Panc1 (cell line): ENCODE measurements around the gene UPP1. TPM values are rescaled to one million over a fixed set of nuclear protein-coding genes. Genes with fewer than 3 reads are reported as not detected.

Source experiments
- ATAC-seq: fragments of 200-7000 bp; cut with Tn5 transposase; 2 replicates; pipeline ENCODE4 v1.9.1; 2020; ENCODE audit warnings: mild to moderate bottlenecking, moderate library complexity
- BruUV-seq: library from RNA; stranded (reverse); fragments of 400-500 nt; replicated peaks from 2 replicates; lab custom pipeline; 2021; lab: Mats Ljungman, UMichigan
- CTCF ChIA-PET: fragments of 300-600 bp; sonication (Branson Sonifier 250); formaldehyde crosslinking; loops from one replicate; lab custom pipeline; 2022; ENCODE audit warnings: antibody characterized with exemption; lab: Charles Lee
- POLR2A ChIA-PET: fragments of 300-600 bp; sonication (Branson Sonifier 250); formaldehyde crosslinking; loops from one replicate; lab custom pipeline; 2022; ENCODE audit warnings: antibody characterized with exemption; lab: Charles Lee
- DNase-seq: peaks from one replicate; pipeline ENCODE4 v3.0.0-alpha.2; 2010; ENCODE audit warnings: low read depth, low spot score
- H3K27ac ChIP-seq: 2 replicates; pipeline ENCODE4 v1.5.1; 2011; ENCODE audit warnings: mild to moderate bottlenecking, low read length, inconsistent platforms
- H3K27me3 ChIP-seq: fragments of 200-500 bp; sonication (Bioruptor generic); 2 replicates; pipeline ENCODE4 v1.6.0; 2014; ENCODE audit warnings: low read length, inconsistent platforms; ENCODE audit not compliant: control insufficient read depth, insufficient read depth
- H3K36me3 ChIP-seq: fragments of 200-500 bp; sonication (Bioruptor generic); 2 replicates; pipeline ENCODE4 v1.5.1; 2014; ENCODE audit warnings: inconsistent platforms, mild to moderate bottlenecking, low read length, moderate library complexity; ENCODE audit not compliant: control insufficient read depth, insufficient read depth
- H3K4me1 ChIP-seq: 2 replicates; pipeline ENCODE4 v1.5.1; 2011; ENCODE audit warnings: inconsistent platforms, mild to moderate bottlenecking, low read length, moderate library complexity; ENCODE audit not compliant: control insufficient read depth, insufficient read depth
- H3K4me3 ChIP-seq, 2 experiments: 2 replicates each; pipeline ENCODE4 v1.5.1; 2011 to 2012; ENCODE audit warnings: low read depth in 2 of 2, low read length in 2 of 2, mild to moderate bottlenecking in 2 of 2, inconsistent platforms in 1 of 2, moderate library complexity in 1 of 2
- H3K9me3 ChIP-seq: fragments of 200-500 bp; sonication (Bioruptor generic); 2 replicates; pipeline ENCODE4 v1.5.1; 2014; ENCODE audit warnings: low read depth, mild to moderate bottlenecking, inconsistent platforms, low read length, moderate library complexity; ENCODE audit not compliant: control insufficient read depth, insufficient read depth
- CTCF ChIP-seq: fragments of 450-650 bp; IDR thresholded peaks from 2 replicates; pipeline ENCODE4 v1.5.1; 2017; ENCODE audit warnings: mild to moderate bottlenecking
- POLR2AphosphoS5 ChIP-seq: IDR thresholded peaks from 2 replicates; pipeline ENCODE4 v1.6.1; 2012; ENCODE audit warnings: mild to moderate bottlenecking, low read depth, low read length, moderate library complexity
- REST ChIP-seq, 2 experiments: IDR thresholded peaks; 2 replicates each; pipeline ENCODE4 v1.6.1; 2011 to 2012; ENCODE audit warnings: low read depth in 2 of 2, control low read depth in 1 of 2, low read length in 1 of 2, mild to moderate bottlenecking in 1 of 2, moderate library complexity in 1 of 2; ENCODE audit not compliant: insufficient read depth in 1 of 2
- SIN3A ChIP-seq: IDR thresholded peaks from 2 replicates; pipeline ENCODE4 v1.6.1; 2012; ENCODE audit warnings: low read depth, mild to moderate bottlenecking, low read length, moderate library complexity, borderline replicate concordance; ENCODE audit not compliant: insufficient read depth
- TCF7L2 ChIP-seq: IDR thresholded peaks from 2 replicates; pipeline ENCODE4 v1.6.1; 2011; ENCODE audit warnings: mild to moderate bottlenecking, low read depth, low read length, inconsistent platforms
- in situ Hi-C: cut with HindIII; loops from 2 replicates; pipeline ENCODE4 v1.10.0; 2016; ENCODE audit warnings: low sequenced_read_pairs, low pct_unique_long_range_greater_than_20kb
- intact Hi-C: fragments of 100-400 bp; cut with micrococcal nuclease; formaldehyde crosslinking; loops from one replicate; pipeline ENCODE4 v1.10.0; 2022; ENCODE audit not compliant: unreplicated experiment
- total RNA-seq: library from RNA; stranded (reverse); gene quantifications from one replicate; pipeline ENCODE4 v1.2.1, GENCODE V29; 2021; ENCODE audit not compliant: unreplicated experiment

Gene UPP1
- total RNA-seq, 1 experiment from 2014 or later = 331 TPM

GRCh38 chr7:48049850-48050249 lies 39.2 kb upstream of the UPP1 start:
- POLR2A ChIA-PET = interaction anchor here (0.6 kb wide), 1 partner anchor 54 kb away, joined by 3 read pairs; no protein-coding TSS in a partner anchor

GRCh38 chr7:48052748-48053147 lies 36.3 kb upstream of the UPP1 start:
- Histone ChIP-seq H3K4me3 (no peak overlapping the region), H3K9me3 (no peaks in the 10 kb centered on the region; the same call in 1 of the 2 replicates), H3K27me3 (no peaks in the 10 kb centered on the region), H3K36me3 (no peaks in the 10 kb centered on the region), H3K4me1 (no peaks in the 10 kb centered on the region), H3K27ac (no peak overlapping the region)
- ChIA-PET CTCF (no interaction called here), POLR2A (interaction anchor here (0.7 to 1.0 kb wide), 2 partner anchors 11 to 36 kb away, joined by 4 read pairs; no protein-coding TSS in a partner anchor)
- TF ChIP-seq TCF7L2 (no peak), POLR2AphosphoS5 (no peak), CTCF (no peak), SIN3A (no peak), REST (IDR thresholded peaks at IDR 0.05; ENCODE audit: insufficient read depth in 1 of 2, low read depth in 2 of 2, low read length in 1 of 2) (no peak)
- DNase-seq = no peak
- intact Hi-C loops (no loop called here), in situ Hi-C loops (no loop called here)
- no TSS peak for BruUV-seq
- ATAC-seq = 0 out of 2 replicates have a peak, but pooled peaks have one; percentile 36

More at GRCh38 chr7:48049850-48050249, 39.2 kb upstream of the UPP1 start:
- CTCF ChIA-PET = no interaction called here
- Histone ChIP-seq H3K9me3 (no peaks in the 10 kb centered on the region), H3K4me3 (no peak overlapping the region), H3K36me3 (no peaks in the 10 kb centered on the region), H3K4me1 (no peaks in the 10 kb centered on the region), H3K27ac (no peak overlapping the region), H3K27me3 (no peaks in the 10 kb centered on the region)
- in situ Hi-C loops (no loop called here), intact Hi-C loops (no loop called here)
- no TSS peak for BruUV-seq
- DNase-seq = no peak
- ATAC-seq = no peak
- no peak for TF ChIP-seq TCF7L2
- TF ChIP-seq POLR2AphosphoS5 = no peak
- TF ChIP-seq CTCF = no peak
- TF ChIP-seq SIN3A = no peak
- TF ChIP-seq REST (IDR thresholded peaks at IDR 0.05; ENCODE audit: insufficient read depth in 1 of 2, low read depth in 2 of 2, low read length in 1 of 2) = no peak
